ENCODE measurements around the gene FXYD2.
"Not testable (repeated sequence)": the region's sequence is repeated elsewhere in the genome, so short reads cannot be mapped to it uniquely, and the experiment has no call there.

- not testable (repeated sequence) for TF ChIP-seq TAF1 (IDR thresholded peaks at IDR 0.05; ENCODE audit: borderline replicate concordance, low read depth, low read length); POLR2A (IDR thresholded peaks at IDR 0.05; ENCODE audit: low read depth, low read length)
These were observed 14.5 kb downstream of the FXYD2 start for GRCh38 chr11:117810056-117810451.
